SKM-1 (cell line): ENCODE data around the gene NDC80.
"Not testable (repeated sequence)": the region's sequence is repeated elsewhere in the genome, so short reads cannot be mapped to it uniquely, and the experiment has no call there.

ENCODE experiments used
- DNase-seq: peaks from one replicate; lab custom pipeline; 2025; ENCODE audit not compliant: unreplicated experiment; lab: John Stamatoyannopoulos, UW

The NDC80 gene

DNA sequence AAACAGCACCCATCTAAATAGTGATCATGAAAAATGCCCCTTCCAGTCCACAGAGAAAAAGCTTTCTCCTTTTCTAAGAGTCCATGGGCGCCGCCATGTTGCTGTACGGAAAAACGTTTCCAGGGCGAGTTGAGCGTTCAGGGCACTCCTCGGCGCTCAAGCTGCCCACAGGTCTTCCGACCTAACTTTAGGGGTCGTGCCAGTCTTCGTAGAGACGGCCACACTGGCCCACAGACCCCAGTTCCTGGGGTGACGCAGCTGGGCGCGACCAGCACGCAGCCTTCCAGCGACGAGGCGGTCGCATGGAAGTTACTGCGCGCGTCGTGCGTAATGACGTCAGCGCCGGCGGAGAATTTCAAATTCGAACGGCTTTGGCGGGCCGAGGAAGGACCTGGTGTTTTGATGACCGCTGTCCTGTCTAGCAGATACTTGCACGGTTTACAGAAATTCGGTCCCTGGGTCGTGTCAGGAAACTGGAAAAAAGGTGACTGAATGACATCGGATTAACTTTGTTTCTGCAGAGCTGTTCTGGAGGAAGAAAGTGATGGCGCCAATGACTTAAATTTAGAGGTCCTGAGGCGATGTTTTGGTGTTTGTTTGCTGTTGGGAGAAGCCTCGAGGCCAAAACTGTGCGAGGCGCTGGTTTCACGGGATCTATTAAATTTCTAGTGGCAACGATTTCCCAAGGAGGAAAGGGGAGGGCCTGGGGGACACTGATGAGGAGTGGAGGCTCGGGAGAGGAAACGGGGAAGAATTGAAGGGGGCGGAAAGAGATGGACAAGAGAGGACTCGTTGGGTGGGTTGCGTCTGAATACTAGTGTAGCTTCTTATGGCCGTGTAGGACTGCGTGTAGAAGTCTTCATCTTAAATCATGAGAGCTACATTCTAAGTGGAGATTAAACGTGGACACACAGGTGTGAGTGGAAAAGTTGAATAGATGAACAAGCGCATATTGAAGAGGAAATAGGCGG, at the start of gene NDC80, which contains the start of gene METTL4:
Gene NDC80, plus strand, starts transcription at position 358 of the 971 bp plus-strand sequence. CDS start 1,429 bp downstream, outside the sequence.
Gene METTL4, minus strand, starts transcription at position 306 of the 971 bp plus-strand sequence. CDS start 4,289 bp downstream, outside the sequence.
- peak; percentile 64 for DNase-seq

DNA sequence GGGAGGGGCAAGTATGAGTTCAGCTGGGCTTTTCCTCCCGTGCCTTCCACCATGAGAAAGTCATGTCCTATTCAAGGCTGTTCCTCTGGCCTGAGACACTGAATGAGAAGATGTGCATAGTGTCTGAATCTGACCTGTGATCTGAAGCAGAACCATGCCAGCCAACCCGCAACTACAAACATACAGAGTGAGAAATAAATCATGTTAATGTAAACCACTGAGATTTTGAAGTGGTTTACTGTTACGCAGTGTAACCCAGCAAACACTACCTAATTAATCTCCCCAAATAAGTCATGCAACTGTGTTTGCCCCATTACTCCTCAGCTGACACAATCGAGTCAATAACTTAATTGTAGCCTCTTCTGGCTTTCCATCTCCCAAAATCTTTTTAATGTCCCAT, 49.2 kb upstream of the NDC80 start:
- DNase-seq = no peak

DNA sequence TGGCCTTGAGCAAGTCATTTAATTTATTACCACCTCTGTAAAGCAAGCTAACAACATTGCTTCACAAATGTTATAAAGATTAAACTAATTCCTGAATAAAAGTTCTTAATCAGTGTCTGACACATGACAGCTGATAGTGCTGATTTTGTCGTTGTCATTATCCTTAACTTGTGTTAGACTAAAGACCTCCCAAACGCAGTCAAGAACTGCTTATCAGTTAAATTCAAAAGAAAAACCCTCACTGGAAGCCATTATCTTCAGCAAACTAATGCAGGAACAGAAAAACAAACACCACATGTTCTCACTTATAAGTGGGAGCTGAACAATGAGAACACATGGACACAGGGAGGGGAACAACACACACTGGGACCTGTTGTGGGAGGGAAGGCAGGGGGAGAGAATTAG, 46.6 kb upstream of the NDC80 start:
- DNase-seq = not testable (repeated sequence)

DNA sequence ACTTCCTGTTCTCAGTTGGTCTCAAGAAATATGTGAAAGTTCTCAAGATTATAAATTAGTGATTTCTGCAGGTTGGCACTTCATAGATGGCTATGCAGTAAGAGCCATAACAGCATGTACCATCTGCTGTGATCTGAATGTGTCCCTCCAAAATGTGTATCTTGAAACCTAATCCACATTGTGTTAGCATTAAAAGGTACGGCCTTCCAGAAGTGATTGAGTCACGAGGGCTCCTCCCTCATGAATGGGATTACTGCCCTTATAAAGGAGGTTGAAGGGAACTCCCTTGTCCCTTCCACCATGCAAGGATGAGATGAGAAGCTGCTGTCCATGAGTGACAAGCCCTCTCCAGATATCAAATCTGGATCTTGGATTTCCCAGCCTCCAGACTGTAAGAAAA, 45.0 kb upstream of the NDC80 start:
- no peak for DNase-seq

- no peak for DNase-seq
These were observed 42.2 kb upstream of the NDC80 start for GRCh38 chr18:2529154-2529553.

GRCh38 chr18:2531751-2532150, 39.6 kb upstream of the NDC80 start:
- no peak for DNase-seq

DNA sequence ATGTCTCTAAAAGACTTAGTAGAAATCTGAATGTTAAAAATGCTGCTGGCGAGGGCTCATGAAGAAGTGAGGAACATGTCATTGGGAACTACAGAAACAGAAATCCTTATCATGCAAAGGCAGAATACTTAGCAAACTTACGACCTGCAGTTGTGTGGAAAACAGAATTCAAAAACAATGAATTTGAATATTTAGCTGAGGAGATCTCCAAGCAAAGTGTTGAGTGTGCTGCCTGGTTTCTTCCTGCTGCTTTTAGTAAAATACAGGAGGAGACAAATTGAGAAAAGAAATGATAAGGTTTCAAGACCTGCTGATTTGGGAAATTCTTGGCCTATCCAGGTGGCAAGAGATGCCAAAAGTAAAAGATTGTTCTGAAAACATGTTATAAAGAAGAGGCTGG, 38.6 kb upstream of the NDC80 start:
- DNase-seq = no peak

- no peak for DNase-seq
These were observed 36.5 kb upstream of the NDC80 start for GRCh38 chr18:2534906-2535305.

DNA sequence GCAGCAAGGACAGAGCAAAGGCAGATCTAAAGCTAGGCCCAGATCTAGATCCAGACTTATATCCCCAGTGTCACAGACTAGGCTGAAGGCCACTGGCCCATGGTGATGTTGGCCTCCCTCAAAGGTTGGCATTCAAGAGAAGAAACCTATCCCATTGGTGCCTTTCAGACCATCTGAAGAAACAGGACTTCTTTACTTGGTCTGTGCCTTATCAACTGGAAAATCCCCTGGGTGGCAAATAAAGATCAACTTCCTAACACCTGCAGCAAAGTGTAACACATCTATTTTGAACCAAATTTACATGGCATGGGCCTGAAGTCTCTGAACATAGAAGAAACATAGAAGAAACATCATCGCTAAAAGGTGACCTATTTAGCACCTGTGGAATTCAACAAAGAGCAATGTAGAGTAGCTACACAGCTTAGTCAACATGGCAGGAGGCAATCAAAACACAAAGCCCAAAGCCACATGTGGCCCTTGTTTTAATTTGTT, 35.9 kb upstream of the NDC80 start:
- DNase-seq = no peak

GRCh38 chr18:2536063-2536462, 35.3 kb upstream of the NDC80 start:
- DNase-seq = no peak

GRCh38 chr18:2536493-2536892, 34.9 kb upstream of the NDC80 start:
- no peak for DNase-seq

- DNase-seq = no peak
These were observed 34.1 kb upstream of the NDC80 start for GRCh38 chr18:2537296-2537695.

GRCh38 chr18:2538236-2538635, 33.1 kb upstream of the NDC80 start:
- no peak for DNase-seq

DNA sequence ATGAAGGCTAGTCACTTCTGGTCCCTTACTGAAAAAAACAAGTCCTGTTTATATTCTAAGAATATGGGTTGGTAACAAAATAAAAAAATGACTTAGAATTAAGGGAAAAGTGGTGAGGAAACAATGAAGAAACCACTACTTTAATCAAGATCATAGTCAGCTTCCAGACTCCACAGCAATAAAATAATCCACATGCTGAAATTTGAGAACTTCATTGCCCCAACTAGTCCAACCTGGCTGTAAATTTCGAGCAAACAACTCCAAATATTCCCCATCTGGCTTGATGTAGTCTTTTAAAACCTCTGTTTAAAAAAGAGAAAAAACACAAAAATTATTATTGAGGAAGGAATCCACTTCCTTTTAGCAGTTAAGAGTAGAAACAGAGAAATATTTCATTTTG, 32.5 kb upstream of the NDC80 start:
- no peak for DNase-seq

GRCh38 chr18:2540575-2540974, 30.8 kb upstream of the NDC80 start:
- DNase-seq = no peak

DNA sequence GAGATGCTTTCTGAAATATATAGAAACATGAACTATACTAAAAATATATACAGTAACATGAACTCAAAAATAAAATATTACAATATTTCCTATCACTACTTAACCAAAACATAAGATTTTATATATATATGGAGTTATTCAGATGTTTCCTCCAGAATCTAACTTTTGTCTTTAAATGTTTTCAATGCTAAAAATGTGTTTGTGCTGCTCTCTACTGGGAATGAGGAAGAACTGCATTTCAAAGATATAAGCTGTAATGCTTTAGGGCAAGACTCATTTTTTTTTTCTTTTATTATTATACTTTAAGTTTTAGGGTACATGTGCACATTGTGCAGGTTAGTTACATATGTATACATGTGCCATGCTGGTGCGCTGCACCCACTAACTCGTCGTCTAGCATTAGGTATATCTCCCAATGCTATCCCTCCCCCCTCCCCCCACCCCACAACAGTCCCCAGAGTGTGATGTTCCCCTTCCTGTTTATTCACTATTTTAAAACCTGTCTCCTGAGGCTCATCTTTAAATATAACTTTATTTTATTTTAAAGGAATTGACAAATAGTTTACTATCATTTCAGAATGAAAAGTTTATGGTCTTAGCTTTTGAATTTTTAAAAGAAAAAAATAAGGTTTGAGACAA, 29.3 kb upstream of the NDC80 start:
- DNase-seq = peak; percentile 54

- DNase-seq = no peak
These were observed 26.2 kb upstream of the NDC80 start for GRCh38 chr18:2545155-2545554.

DNA sequence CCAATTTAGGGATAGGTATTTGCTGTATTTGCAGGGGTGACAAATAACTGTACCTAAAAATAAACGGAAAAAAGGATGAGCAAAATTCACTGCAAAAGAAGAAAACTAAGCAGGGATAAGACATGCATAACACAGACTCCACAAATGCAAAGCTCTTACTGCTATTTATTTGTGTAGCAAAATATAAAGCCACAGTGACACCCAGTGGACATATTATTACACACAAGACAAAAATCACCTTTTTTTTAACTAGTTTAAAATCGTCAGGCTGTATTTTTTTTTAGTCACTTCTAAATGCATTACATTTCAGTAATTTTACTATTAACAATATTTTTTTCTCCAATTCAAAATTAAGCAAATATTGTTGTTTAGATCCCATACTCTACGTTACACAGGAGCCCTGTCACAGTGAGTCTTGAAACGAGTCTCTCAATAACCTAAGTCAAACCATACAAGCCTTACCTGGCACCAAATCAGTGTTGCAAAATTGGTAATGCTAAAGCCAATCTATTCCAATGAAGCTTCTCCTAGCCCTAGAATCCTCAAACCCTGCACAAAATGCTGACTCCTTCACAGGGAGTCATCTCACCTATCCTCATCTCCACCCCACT, 23.8 kb upstream of the NDC80 start:
- DNase-seq = peak; percentile 8

- no peak for DNase-seq
These were observed 21.9 kb upstream of the NDC80 start for GRCh38 chr18:2549462-2549861.

- no peak for DNase-seq
These were observed 19.9 kb upstream of the NDC80 start for GRCh38 chr18:2551425-2551824.

- DNase-seq = no peak
These were observed 16.7 kb upstream of the NDC80 start for GRCh38 chr18:2554696-2555095.
